CD1c-positive myeloid dendritic cell (primary cell): Measurements from ENCODE around the gene NMNAT2.
A peak's percentile ranks its signal among the peaks of the same experiment; 100 is the strongest.

ENCODE experiments used
- DNase-seq: peaks from one replicate; pipeline ENCODE4 v3.0.0-alpha.2; 2016; ENCODE audit errors: extremely low spot score

Gene NMNAT2

DNA sequence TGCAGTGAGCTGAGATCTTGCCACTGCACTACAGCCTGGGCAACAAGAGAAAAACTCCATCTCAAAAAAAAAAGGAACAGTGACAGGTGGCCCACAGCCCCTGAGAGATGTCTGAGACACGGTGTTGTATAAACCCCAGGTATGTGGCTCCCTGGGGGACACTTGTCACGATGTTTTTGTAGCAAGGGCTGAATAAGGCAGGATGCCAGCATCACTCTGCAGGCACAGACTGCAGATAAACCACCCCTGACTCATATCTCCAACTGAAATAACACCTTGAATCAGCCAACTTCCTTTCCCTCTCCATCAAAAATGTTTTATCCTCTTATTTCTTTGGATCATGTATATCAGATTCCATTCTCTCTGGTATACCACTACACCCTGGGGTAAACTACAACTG, 52.5 kb downstream of the NMNAT2 start:
- no peak for DNase-seq

DNA sequence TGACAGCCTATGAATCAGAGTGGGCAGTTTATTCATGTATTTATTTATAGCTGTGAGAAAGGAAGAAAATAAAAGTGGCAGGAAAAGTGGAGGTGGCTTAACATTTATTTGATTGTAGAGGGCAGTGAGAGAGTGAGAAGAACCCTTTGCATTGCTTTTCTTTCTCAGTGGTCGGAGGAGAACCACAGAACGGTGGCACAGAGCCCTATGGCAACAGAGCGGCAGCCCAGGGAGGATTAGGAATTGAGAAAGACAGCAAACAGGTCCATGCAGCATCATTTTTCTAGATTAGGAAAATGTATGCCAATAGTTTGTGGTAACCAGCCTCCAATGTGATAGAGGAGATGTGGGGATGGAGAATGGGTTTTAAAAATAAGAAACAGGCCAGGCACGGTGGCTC, 53.1 kb downstream of the NMNAT2 start:
- no peak for DNase-seq

DNA sequence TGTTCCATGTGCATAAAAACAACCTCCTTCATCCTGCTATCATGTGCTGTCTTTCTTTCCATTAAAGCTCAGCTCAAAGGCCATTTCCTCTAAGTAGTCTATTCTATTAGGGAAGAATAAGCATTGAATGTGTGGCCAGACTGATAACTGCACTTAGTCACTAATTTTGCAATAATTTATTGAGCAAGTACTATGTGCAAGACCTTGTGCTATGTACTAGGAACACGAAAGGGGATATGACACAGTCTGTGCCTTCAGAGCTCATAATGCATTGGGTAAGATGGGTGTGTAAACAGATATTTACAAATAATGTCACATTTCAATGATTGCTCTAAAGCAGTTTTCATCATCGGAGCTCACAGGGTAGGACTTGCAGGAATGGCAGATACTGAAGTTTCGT, 54.2 kb downstream of the NMNAT2 start:
- DNase-seq: peak; percentile 92

DNA sequence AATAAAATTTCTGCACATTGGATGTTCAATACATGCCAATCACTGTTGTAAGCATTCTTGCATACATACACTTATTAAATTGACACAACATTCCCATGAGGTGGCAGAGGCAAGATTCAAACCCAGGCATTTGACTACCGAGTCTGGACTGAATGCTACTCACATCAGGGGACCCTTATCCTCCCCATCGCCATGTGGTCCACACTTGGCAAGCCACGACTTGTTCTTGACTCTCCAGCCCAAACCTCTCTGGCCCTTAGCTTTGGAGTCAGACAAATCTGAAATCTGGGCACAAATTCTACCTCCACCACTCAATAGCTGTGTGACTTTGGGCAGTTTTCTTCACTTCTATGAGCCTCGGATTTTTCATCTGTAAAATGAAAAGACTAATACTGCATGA, 57.1 kb downstream of the NMNAT2 start:
- no peak for DNase-seq

DNA sequence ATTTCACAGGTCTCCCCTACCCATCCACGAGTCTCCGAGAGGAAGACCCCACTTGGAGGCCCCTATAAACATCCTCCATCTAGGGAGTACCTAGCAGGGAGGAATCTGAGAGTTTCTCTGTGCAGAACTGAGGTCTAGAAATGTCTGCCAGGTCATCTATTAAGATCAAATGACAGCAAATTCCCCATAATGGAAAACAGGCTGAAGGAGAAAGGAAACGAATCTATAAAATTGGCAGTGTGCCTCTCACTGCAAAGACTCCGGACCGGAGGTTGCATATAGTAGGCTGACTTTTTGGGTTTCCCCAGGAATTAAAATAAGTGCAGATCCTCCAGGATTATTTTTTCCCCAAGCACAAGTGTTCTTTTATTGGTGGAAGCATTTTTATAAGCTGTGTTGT, 57.7 kb downstream of the NMNAT2 start:
- DNase-seq: no peak

DNA sequence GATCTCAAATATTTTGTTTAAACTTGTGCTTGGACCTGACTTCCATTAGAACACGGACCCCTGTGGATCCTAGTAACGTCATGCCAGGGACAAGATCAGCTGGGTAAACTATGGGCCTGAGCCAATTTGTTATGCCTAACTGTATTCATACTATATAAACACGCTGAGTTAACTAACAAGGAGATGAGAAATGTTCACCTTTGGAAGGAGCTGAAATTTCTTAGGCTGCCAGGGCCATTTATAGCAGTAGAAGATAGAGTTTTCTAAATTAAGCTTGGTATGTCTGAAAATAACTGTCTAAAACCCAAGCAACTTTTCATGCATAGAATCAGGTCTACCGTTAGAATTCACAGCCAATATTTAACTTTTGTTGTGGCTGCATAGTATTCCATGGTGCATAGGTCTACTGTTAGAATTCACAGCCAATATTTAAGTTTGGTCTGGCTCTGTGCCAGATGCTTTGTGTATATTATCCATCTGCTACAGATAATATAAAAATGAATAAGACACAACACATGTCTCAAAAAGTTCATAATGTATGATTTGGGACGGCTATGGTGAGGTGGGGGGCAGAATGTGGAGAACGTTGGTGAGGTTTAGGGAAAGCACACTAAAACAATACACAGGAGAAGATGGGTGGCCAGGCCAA, 61.5 kb downstream of the NMNAT2 start:
- no peak for DNase-seq

DNA sequence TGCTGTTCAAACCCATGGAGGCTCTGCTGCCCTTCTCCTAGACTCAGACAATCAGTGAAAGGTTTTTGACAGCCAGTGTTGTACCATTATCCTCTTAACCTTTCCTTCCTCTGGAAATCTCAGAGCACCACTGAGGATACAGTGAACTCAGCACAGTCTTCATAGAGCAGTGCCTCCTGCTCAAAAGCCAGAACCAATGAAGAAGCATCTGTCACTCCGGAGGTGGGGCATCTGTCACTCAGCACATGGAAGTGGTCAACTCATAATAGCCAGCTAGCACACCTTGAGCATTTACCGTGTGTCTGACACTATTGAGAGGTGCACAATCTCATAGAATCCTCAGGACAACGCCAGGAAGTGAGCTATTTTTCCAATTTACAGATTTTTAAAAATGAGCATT, 62.4 kb downstream of the NMNAT2 start:
- no peak for DNase-seq

DNA sequence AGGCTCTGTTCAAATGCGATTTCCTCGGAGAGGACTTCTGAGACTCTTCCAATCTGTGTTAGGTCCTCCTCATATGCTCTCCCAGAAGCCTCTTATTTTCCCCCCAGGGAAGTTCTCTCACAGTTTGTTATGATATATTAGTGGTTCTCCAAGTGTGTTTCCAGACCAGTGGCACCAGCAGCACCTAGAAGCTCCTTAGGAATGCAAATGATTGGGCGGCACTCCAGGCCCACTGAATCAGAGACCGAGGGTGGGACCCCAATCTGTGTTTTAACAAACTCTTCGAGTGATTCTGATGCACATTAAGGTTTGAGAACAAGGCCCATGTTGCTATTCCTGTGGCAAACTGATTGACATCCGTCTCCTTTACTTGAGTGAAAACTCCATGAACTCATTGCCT, 63.0 kb downstream of the NMNAT2 start:
- no peak for DNase-seq

DNA sequence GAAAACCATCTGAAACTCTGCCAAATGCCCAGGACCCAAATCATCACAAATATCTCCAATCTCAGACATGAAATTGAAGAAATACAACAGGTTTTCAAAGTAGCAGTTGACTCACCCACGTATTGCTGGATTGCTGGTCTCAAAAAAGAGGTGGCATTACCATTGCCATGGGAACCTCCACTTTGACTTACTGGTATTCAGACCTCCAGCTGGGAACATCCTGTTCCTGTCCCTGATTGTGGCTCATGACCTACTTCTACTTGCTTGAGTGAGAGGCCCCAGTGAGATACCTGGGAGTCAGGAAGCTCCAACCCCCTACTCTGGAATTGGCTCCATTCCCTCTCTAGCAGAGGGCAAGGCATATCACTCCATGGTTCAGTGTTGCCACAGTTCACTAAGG, 64.6 kb downstream of the NMNAT2 start:
- no peak for DNase-seq

DNA sequence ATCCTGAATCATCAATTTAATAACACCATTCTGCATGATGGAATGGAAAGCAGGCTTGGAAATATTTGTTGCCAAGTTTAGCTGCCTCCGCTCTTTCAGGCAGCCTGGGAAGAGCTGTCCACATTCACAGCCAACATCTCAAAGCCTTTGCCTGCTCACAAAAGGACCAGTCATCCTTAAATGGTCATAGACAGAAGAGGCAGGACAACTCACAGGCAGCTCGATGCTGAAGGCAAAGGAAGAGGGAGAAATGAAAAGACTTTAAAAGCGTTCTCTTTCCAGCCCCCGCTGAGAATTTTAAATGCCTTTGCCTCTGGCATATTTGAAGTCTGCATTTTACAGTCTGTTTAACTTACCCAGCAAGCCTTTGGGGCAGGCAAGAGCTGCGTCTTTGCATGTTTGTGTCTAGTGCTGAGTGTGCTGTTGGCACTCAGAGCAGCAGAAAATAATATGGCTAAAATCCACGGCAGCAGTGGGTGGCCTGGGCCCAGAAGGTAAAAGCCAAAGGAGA, 68.9 kb downstream of the NMNAT2 start:
- no peak for DNase-seq

DNA sequence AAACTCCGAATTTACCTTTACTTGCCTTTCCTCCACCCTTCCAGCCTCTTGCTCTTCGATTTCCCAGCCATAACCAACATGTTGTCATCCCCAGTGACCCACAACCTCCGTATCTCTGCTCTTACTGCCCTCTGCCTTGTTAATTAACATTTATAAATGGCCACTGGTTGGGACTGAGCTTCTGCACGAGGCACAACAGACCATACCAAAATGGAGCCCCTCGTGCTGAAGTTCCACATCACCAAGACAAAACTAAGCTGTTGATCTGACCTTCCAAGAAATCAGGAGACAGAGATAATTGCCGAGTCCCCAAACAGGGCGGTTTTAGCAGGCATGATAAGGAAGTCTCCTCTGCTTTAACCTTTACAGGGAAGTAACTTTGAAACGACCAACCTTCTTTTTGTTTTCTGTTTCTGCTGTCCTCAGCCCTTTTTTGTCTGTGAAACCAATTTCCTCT, 71.9 kb downstream of the NMNAT2 start:
- peak; percentile 17 for DNase-seq

DNA sequence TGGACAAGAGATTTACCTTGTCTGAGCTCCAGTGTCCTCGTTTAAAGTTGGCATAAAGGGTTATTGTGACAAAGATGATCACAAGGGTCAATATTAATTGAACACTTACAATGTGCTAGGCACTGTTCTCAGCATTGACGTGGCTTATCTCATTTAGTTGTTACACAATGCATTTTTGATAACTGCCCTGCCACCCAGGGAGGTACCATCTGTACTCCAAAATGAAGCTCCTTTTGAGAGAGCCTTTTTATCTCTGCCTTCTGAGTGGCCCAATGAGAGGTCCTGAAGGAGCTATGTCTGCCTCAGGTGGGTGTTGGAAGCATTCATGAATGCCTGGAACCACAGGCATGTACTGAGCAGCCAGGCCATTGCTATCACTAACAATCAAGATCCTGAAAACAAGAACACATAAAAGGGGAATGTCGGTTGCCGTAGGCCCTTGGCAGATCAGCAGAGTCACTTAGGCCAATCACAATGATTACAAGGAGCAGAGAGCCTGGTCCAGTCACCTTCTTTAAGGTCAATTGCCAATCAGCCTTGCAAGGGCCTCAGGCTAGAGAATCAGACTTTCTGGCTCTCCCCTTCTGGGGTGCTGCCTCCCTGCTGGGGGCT, 78.5 kb downstream of the NMNAT2 start:
- no peak for DNase-seq

DNA sequence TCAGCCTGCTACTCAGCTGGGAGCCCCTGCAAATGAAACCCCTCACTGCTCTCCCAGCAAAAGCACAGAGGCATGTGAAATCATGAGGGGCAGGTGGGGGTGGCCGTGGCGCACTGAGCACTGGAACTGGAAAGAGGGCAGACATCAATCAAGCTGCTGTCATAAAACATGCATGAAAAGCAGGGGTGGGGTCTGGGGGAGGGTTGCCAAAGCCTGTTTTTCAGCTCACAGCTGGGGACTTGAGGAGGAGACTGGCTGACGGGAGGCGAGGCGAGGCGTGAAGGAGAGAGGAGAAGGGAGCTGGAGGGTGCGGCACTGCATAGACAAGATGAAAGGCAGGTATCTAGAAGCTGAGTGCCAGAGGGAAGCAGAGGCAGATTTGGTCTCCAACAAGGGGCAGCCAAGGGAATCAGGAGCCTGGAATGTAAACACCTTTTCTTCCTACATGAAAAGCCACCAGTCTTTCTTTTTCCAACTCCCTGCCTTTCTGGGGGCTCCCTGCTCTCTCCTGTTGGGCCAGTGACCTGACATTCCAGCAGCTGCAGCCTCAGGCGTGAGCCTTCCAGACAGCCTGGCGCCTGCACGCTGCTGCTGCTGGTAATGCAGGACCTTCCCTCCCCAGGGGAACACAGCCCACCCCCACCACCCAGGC, 87.0 kb downstream of the NMNAT2 start:
- no peak for DNase-seq

DNA sequence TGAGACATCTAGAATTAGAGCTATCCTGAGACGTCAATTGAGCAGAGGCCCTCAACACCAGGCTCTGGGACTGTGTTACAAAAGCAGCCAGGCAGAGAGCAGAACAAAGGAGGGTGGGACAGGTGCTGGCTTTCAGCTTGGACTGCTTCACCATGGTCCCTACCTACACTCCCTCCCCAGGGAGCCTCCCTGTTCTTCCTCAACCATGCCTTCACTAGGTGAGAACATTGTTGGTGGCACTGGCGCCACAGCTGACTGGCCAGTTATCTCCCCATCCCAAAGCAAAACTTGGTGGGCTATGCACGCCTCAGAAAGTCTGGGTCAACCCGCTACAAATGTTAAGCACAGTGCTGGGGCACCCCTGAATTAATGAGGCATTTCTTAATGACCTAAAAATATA, 87.8 kb downstream of the NMNAT2 start:
- no peak for DNase-seq

DNA sequence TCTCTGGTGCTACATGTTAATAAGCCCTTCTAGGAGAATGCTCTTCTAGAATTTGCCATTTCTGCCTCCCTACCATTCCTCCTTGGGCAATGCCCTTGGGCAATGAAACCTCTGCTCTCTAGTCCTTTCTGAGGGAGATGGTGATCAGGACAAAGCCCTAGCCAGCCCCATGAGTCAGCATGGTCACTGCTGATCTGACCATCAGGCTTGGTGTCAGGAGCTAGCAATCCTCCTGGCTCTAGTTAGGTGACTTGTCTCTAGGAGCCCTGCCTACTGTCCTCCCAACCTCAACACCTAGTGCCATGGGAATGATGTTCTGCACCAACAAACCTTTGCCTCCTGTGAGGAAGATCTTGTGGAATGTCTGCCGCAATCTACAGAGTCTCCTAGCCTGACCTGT, 89.8 kb downstream of the NMNAT2 start:
- no peak for DNase-seq

DNA sequence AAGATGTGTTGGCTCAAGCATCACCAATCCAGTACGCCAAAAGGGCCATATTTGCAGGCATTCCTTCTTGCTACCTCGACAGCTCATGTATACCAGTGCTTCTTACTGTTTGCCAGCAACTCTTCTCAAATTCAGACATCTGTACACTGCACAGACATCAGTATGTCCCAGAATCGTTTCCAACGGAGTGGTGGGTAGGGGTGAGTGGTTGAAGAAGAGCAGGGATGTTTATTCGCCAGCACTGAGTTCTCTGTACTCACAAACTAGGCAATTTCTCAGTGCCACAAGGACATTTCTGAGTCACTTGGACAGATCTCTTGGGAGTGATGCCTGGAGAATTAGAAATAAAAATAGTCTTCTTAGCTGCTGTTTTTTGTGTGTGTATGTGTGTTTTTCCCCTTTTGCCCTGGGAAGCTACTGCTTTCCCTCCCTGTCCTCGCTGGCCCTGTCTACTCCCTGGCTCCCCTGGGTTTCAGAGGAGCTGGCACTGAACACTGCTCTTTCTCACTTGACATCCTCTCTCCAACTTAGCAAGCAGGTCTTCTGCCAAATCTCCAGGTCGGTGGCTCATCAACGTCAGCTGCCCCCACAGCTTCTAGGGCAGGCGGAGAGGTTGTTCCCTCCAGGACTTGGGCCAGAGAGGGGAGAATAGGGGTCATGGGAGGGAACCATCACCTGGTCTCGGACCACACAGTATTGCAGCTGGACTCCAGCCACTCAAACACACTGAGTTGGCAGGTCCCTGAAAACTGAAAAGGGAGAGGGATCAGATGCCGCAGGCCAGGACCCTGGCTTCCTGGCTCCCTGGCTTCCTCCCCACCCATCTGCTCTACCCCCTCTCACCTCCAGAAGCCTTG, 90.5 kb downstream of the NMNAT2 start:
- no peak for DNase-seq

DNA sequence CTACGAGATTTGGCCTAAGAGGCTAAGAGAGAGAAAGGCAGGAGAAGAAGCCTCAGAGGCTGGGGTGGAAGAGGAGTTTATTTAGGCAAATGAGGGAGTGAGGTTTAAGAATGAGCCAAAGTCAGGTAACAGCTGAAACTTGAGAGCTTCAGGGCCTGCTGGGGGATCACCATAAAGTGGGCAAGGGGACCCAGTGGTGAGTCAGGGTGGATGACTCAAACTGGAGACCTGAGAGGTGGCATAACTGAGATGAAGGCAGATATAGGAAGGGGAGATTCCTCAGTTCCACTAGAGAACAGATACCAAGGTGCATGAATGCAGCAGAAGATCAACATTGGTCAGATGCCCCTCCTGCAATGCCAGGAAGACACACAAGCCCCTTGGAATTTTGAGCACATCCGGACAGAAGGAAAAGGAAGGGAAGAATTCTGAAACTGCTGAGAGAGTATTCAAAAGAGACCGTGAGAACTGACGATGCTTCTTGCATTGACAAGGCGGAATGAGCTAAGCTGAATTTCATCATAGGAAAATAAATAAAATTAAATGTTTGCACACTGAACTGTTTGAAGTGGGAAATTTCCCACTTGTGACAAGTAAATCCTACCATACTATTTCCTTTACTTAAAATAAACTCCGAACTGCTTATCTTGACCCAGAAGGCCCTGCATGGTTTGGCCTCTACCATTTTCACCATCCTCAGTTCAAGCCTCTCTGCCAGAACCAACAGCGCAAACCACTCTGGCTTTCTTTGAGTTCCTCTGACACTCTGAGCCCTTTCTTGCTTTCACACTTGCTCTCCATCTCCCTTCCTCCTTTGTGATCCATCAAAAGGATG, 94.1 kb downstream of the NMNAT2 start:
- no peak for DNase-seq

DNA sequence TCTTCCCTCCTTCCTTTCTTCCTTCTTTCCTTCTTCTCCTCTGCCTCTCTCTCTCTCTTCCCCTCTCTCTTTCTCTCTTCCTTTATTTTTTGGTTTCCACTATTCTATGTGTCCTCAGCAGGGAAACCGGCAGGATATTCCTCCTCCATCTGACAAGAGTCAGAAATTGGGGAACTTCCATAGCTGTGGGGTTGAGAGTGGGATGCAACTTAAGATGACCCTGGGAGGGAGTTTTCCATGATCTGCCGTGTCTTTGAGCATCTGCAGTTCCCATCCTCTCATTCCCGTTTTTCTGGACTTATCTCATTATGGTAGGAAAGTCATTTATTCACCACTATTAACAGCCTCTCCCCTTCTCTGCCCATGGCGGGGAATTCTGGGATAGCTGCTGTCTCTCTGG, 98.6 kb downstream of the NMNAT2 start:
- DNase-seq: no peak

DNA sequence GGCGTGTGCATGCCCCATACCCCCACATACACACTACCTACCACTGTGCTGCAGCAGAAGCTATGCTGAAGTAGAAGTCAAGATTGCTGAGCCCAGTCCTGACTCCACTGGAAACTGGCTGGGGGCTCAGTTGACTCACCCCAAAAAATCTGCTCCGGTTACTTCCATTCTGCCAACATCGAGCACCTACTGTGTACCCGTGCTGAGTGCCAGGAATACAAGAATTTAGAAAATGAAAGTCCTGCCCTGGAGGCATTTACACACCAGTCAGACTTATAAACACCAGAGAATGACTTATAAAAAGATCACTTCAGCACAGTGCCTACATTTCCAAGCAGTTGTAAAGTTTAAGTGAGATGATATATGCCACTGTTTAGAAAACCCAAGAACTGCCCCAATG, 99.1 kb downstream of the NMNAT2 start:
- no peak for DNase-seq

DNA sequence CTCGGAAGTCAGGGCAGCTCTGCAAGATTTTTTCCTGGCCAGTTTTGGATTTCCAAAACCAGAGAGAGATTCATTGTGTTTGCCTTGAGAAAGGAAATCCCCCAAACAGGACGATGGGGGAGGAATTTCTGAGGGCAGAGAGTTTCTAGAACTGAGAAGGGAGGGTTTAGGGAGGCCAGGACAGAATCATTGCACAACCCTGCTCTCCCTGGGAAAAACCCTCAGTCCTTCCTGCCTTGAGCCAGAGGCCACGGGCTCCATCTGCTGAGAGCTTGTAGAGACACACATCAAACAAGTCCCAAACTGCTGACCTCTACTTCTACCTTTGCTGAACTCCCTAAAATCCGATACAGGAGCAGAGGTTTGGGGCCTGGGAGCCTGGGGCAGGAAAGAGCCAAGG, 99.7 kb downstream of the NMNAT2 start:
- DNase-seq: no peak

DNA sequence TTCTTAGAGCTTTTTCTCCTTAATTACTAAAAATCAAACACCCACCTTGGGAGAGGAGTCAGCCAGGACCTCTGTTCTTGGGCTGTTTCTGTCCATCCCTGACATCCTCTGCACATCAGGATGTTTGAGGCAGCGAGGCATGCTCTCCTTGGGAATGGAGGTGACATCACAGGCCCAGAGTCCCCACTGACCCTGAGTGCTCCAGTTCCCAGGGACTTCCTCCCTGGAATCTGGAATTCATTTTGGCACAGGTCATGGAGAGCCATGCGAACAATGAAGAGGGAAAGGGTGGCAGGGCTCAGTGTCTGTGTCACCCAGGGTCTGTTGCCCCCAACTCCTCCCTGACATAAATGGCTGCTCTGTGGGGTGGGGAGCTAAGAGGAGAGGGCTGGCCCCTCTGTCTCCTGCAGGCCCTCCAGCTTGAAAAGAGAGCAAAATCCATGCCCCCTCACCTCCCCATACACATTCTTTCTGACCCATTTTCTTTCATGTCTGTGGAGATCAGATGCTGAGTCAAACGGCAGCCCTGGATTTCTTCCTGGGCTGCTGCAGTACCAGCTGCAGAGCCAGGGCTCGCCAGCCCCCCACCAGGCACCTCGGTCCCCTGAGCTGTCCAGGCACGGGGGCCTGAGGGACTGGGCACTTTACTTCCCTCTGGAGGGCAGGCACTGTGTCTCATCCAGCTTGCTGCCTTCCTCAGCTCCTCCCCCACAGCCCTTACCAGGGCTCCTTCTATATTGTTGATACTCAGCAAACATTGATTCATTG, 102.0 kb downstream of the NMNAT2 start:
- DNase-seq: no peak
